CD4-positive, alpha-beta T cell treated with Interleukin-6 for 4 hours (primary cell): ENCODE results near the gene MOGAT1.
"Not testable (repeated sequence)": the region's sequence is repeated elsewhere in the genome, so short reads cannot be mapped to it uniquely, and the experiment has no call there.

Source experiments
- DNase-seq: peaks from one replicate; pipeline ENCODE4 v3.0.0-alpha.2; 2020; ENCODE audit warnings: mixed read lengths

Gene MOGAT1

GRCh38 chr2:222745836-222746559 lies 74.5 kb downstream of the MOGAT1 start:
- DNase-seq: no peak

DNA sequence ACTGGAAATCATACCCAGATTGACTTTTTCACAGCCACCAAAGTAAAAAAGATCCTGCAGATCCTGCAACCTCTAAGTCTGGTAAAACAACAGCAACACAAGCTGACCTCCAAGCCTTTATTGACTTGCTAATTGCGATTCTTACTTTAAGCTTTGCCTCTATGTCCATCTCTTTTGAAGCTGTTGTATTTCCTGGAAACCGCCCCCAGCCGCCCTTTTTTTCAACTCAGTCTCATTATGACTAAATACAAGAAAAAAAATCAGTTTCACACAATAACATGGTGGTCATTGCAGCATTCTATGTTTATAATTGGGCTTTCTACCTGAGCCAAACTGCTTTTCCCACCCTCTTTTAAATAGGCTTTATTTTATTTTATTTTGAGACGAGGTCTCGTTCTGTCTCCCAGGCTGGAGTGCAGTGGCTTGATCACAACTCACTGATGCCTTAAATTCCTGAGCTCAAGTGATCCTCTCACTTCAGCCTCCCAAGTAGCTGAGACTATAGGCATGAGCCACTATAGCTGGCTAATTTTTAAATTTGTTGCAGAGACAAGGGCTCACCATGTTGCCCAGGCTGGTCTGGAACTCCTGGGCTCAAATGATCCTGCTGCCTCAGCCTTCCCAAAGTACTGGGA lies 76.2 kb downstream of the MOGAT1 start:
- DNase-seq: no peak

- DNase-seq: no peak
Observed at GRCh38 chr2:222750533-222750932, 79.1 kb downstream of the MOGAT1 start.

GRCh38 chr2:222751238-222751637 lies 79.8 kb downstream of the MOGAT1 start:
- no peak for DNase-seq

DNA sequence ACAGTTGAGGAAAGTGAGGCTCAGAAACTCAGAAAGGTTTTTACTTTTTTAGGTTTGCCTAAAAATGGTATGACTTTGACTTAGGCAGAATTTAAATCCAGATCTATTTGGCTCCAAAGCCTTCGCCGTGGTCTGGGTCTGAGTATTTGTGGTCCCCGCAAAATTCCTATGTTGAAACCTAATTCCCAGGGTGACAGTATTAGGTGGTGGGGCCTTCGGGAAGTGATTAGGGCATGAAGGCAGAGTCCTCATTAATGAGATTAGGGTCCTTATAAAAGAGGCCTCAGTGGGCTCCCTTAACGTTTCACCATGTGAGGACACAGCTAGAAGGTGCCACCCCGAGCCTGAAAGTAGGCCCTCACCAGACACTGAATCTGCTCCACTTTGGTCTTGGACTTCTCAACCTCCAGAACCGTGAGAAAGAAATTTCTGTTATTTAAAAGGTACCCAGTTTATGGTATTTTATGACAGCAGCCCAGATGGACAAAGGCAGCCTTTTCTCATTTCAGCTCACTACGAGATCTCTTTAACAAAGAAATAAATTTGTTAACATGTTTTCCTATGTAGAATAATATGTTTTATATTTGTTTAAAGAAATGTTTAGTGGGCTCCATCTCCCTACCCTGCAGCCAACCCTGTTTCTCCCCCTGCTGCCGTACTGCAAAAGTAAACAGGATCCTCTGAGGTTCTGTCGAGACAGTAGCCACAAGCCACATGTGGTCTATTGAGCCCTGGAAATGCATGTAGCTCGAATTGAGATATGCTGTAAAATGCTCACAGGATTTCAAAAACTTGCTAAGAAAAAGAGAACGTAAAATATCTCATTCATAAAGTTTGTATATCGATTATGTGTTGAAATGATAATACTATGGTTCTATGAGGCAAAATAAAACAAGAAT lies 80.6 kb downstream of the MOGAT1 start:
- DNase-seq: no peak

- no peak for DNase-seq
Observed at GRCh38 chr2:222752746-222753145, 81.3 kb downstream of the MOGAT1 start.

GRCh38 chr2:222753251-222753824 lies 81.9 kb downstream of the MOGAT1 start:
- no peak for DNase-seq

DNA sequence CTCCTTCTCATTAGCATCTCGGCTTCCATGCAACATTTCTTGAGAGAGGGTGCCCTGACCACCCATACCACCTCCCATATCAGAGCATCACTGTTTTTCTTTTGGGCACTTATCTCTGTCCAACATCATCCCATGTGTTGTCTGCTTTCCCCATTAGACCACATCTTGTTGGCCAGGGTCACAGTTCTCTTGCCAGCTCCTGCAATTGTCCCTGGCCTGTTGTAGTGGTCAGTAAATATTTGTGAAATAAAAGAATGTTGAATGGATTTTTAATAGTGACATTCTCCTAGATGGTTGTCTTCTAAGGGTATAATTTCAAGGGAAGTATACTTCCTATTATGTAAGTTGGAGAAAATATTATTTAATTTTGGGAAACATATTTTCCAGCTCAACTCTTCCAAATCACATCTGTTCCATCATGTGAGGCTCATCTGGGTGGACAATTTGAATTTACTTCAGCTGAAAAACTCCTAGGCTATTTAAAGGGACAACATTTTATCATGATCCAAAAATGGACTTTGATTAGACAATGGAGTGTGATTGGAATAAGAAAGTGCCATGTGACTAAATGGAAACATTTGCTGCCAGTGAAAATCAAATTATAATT lies 83.0 kb downstream of the MOGAT1 start:
- DNase-seq: no peak

GRCh38 chr2:222755593-222755992 lies 84.1 kb downstream of the MOGAT1 start:
- not testable (repeated sequence) for DNase-seq

DNA sequence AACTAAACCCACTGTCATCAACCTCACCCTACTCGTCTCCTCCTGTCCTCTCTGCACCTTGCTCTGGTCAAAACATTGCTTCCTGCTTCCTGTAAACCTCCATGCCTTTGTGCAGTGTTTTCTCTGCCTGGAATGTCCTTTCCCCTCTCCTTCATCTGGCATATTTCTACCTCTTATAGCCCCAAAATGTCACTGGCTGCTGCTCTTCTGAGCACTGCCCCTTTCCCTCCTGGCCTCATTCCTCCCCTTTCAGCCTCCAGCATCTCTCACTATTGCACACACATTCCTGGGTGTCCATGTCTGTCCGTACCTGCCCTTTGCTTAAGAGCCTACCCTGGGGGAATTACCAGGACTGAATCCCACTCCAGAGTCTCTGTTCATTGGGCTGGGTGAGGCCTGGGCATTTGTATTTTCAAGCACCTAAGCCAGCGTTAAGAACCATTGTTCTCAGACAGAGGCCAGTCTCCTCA lies 84.9 kb downstream of the MOGAT1 start:
- no peak for DNase-seq

- no peak for DNase-seq
Observed at GRCh38 chr2:222756951-222757650, 85.6 kb downstream of the MOGAT1 start.
